Measurements from ENCODE around the gene CALML5.

CALML5 gene

GRCh38 chr10:5532618-5533097, 33.3 kb upstream of the CALML5 start:
- DNase-seq, result no peak

GRCh38 chr10:5532307-5532605, 32.9 kb upstream of the CALML5 start:
- no peak for DNase-seq

- no peak for DNase-seq
Observed at GRCh38 chr10:5531558-5532306, 32.4 kb upstream of the CALML5 start.

- no peak for DNase-seq
Observed at GRCh38 chr10:5530846-5531557, 31.6 kb upstream of the CALML5 start.

- no peak for DNase-seq
Observed at GRCh38 chr10:5530412-5530806, 31.0 kb upstream of the CALML5 start.

GRCh38 chr10:5529702-5530411, 30.5 kb upstream of the CALML5 start:
- DNase-seq, result no peak

- no peak for DNase-seq
Observed at GRCh38 chr10:5528989-5529701, 29.8 kb upstream of the CALML5 start.

GRCh38 chr10:5527332-5528200, 28.2 kb upstream of the CALML5 start:
- DNase-seq, result no peak

GRCh38 chr10:5526691-5527331, 27.4 kb upstream of the CALML5 start:
- DNase-seq, result no peak

- no peak for DNase-seq
Observed at GRCh38 chr10:5525561-5526341, 26.4 kb upstream of the CALML5 start.

- no peak for DNase-seq
Observed at GRCh38 chr10:5524641-5525560, 25.5 kb upstream of the CALML5 start, which contains the start of gene CALML3. Gene CALML3, plus strand, starts transcription at chr10:5524961. Its CDS starts 125 bp downstream, at chr10:5525086.

GRCh38 chr10:5523796-5524574, 24.6 kb upstream of the CALML5 start:
- DNase-seq, result no peak

- no peak for DNase-seq
Observed at GRCh38 chr10:5522913-5523560, 23.7 kb upstream of the CALML5 start.

- no peak for DNase-seq
Observed at GRCh38 chr10:5519054-5519453, 19.7 kb upstream of the CALML5 start.

- DNase-seq, result no peak
Observed at GRCh38 chr10:5518143-5518542, 18.8 kb upstream of the CALML5 start.

GRCh38 chr10:5517546-5517945, 18.2 kb upstream of the CALML5 start:
- DNase-seq, result no peak

- DNase-seq, result no peak
Observed at GRCh38 chr10:5515948-5516761, 16.8 kb upstream of the CALML5 start.
